Activated T-cell treated with anti-CD3 and anti-CD28 coated beads, Interleukin-2, amount 50 U/mL, for 72 hours (primary cell): Measurements from ENCODE around the gene CUZD1. TPM values are rescaled to one million over a fixed set of nuclear protein-coding genes. Genes with fewer than 3 reads are reported as not detected.

Experiments
- ATAC-seq, 2 donors: fragments of 150-1000 bp; cut with Tn5 transposase; replicated peaks in 1 of 2; 2 replicates each; pipeline ENCODE4 v1.10.0; 2021; ENCODE audit warnings: moderate library complexity in 2 of 2, mild to moderate bottlenecking in 1 of 2
- DNase-seq, 2 donors: peaks; one replicate each; pipeline ENCODE4 v3.0.0; 2021 to 2022; ENCODE audit warnings: mixed read lengths in 1 of 2
- H3K27ac Mint-ChIP-seq: one replicate; pipeline ENCODE4 v1.8.0; 2022; ENCODE audit warnings: mild to moderate bottlenecking, moderate library complexity, mixed read lengths
- H3K27me3 Mint-ChIP-seq: one replicate; pipeline ENCODE4 v1.8.0; 2022; ENCODE audit warnings: low read depth, mixed read lengths
- H3K36me3 Mint-ChIP-seq, 2 donors: one replicate each; pipeline ENCODE4 v1.8.0; 2022; ENCODE audit warnings: mixed read lengths in 2 of 2, mild to moderate bottlenecking in 1 of 2; ENCODE audit not compliant: insufficient read depth in 2 of 2
- H3K4me1 Mint-ChIP-seq: one replicate; pipeline ENCODE4 v1.8.0; 2022; ENCODE audit warnings: low read depth, mixed read lengths
- H3K4me3 Mint-ChIP-seq, 2 donors: one replicate each; pipeline ENCODE4 v1.8.0; 2022; ENCODE audit warnings: mild to moderate bottlenecking in 2 of 2, mixed read lengths in 2 of 2, moderate library complexity in 2 of 2
- H3K9me3 Mint-ChIP-seq, 2 donors: one replicate each; pipeline ENCODE4 v1.8.0; 2022; ENCODE audit warnings: mixed read lengths in 2 of 2
- total RNA-seq, 2 donors: library from RNA; stranded (reverse); gene quantifications; one replicate each; pipeline ENCODE4 v1.2.3, GENCODE V29; 2022

CUZD1 gene
- total RNA-seq, 2 donors from 2014 or later: 1.5 to 1.7 TPM

DNA sequence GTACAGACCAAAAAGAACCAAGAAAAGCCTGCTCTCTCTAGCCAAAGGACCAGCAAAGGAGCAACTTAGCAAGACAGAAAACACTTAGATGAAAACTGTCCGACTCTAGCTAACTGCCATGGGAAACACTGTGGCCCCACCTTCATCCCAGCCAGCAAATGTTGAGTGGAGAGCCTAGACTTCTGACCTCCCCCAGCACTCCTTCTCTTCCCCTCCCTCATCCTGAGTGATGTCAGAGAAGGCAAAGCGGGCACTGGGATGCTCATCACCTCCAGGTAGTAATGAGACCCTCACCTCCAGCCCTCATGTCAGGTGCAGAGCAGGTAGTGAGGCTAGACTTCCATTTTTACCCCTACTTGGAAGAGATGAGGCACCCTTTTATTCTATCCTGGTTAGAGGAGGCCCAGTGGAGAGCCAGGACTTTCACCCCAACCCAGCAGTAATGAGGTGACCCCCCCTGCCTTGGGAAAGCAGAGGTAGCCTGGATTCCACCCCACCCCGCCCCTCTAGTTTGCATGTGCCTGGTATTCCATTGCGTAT, 16.9 kb downstream of the CUZD1 start:
- Mint-ChIP-seq H3K27ac (no peak overlapping the region), H3K9me3 (peaks cover 0 to 4% of the 10 kb centered on the region in 2 donors), H3K4me3 (no peak overlapping the region), H3K4me1 (no peaks in the 10 kb centered on the region), H3K27me3 (peaks cover 23% of the 10 kb centered on the region), H3K36me3 (peaks cover 7 to 12% of the 10 kb centered on the region in 2 donors)
- ATAC-seq (no peak), DNase-seq (no peak)

DNA sequence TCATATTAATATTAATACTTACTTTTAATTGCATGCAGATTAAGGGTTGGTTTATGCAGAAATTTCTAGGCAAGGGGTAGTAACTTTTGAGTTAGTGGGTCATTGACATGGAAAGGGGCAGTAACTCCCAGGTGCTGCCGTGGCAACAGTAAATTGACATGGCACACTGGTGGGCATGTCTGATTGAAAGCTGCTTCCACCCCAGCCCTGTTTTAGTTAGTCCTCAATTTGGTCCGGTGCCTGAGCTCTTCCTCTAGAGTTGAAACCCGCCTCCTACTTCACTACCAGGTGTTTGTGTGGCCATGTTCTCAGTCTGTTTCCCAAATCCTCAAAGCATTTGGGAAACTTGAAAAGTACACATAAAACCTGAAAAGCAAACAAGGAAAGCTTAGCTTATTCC, 18.4 kb downstream of the CUZD1 start:
- DNase-seq (no peak), ATAC-seq (no peak)
- Mint-ChIP-seq H3K27ac (no peak overlapping the region), H3K27me3 (peaks cover 29% of the 10 kb centered on the region), H3K36me3 (peaks cover 7 to 12% of the 10 kb centered on the region in 2 donors), H3K4me3 (no peak overlapping the region), H3K9me3 (peaks cover 0 to 4% of the 10 kb centered on the region in 2 donors), H3K4me1 (no peaks in the 10 kb centered on the region)

DNA sequence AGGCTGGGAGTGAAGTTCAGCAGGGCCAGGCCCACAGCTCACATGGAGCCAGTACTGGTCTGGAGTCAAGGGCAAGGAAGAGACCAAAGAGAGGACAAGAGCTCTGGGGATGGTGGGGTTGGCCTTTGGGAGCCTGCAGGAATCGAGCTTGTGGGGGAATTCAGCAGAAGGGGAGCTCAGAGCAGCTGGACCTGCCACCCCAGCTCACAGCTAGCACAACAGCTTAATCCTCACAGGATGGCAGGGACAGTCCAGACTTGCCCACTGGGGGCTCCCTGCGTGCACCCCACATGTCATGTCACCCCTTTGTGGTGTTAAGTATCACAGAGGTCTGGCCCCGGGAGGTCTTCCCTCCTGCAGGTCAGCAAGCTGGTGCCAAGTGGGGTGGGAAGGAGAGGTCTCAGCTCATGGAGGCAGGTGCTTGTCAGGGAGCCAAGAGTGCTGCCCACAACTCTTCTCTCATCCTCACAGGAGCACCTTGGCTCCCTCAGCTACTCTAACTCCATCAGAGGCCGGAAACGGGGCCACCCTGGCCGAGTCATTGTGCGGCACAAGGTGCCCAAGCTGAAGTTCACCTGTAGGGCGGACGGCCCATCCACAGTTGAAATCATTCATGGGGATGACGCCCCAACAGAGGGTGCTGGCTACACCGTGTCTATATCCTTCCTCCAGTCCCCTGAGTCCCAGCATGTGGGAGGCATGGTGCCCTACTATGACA, 22.5 kb downstream of the CUZD1 start:
- peaks cover 38% of the 10 kb centered on the region for H3K27me3 Mint-ChIP-seq
- peaks cover 0 to 2% of the 10 kb centered on the region in 2 donors for H3K36me3 Mint-ChIP-seq
- ATAC-seq: no peak
- no peak for DNase-seq
- no peaks in the 10 kb centered on the region for H3K9me3 Mint-ChIP-seq
- H3K4me1 Mint-ChIP-seq: no peaks in the 10 kb centered on the region
- H3K27ac Mint-ChIP-seq: no peak overlapping the region
- no peak overlapping the region for H3K4me3 Mint-ChIP-seq

DNA sequence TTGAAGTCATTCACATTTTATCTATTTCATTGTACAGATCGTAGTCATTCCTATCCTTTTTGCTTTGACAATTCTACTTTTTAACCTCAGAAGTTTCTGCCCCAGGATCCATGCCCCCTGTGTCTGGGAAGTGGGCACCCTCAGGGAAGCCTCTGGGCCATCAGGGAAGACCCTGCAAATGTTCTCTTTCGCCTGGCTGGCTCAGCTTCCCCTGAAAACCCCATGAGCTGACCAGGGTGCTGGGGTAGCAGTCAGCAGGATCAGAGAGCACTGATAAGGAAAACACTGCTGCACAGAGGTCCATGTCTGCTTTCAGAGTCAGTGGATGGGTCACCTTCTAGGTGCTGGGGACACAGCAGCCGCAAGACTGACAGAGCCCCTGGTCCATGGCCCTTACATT, 23.8 kb downstream of the CUZD1 start:
- no peak overlapping the region for H3K4me3 Mint-ChIP-seq
- ATAC-seq: no peak
- DNase-seq: no peak
- H3K27me3 Mint-ChIP-seq: peaks cover 46% of the 10 kb centered on the region
- H3K27ac Mint-ChIP-seq: no peak overlapping the region
- H3K9me3 Mint-ChIP-seq: no peaks in the 10 kb centered on the region
- H3K4me1 Mint-ChIP-seq: no peaks in the 10 kb centered on the region
- H3K36me3 Mint-ChIP-seq: peaks cover 0 to 2% of the 10 kb centered on the region in 2 donors

DNA sequence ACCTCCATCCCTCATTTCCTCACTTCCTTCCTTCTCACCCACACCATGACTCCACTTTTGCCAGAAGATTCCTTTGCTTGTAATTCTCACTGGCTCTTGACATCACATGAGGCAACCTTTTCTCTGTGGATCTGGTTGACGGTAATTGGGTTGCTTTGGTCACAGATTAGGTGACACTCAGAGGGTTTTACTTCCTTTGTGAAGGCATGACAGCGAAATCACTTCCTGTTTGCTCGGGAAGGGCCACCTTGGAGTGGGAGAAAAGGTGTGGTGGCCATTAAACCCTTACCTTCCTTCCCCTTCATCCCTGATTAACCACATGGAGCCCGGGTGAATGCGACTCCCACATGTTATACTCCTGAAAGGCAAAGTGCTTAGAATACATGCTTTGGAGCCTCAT, 30.2 kb downstream of the CUZD1 start:
- DNase-seq (no peak), ATAC-seq (no peak)
- Mint-ChIP-seq H3K27me3 (peaks cover 40% of the 10 kb centered on the region), H3K27ac (no peak overlapping the region), H3K9me3 (no peaks in the 10 kb centered on the region), H3K4me1 (no peaks in the 10 kb centered on the region), H3K4me3 (no peak overlapping the region), H3K36me3 (peaks cover 0 to 2% of the 10 kb centered on the region in 2 donors)

DNA sequence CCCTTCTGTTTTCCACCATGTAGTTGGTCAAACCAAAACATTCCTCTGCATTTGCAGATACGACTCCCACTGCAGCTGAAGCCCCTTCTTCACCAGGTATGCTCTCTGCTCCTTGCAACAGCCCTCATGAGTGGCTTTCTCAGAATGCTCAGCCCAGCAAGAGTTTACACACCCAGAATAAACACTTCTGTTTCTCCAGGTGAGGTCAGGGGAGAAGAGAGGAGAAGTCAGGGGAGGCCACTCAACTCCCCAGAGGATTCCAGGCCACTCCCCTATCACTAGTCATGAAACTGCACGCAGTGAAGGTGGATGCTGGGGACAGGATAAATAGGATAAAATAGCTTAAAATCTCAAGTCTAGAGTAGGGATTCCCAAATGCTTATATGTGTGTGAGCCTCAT, 31.2 kb downstream of the CUZD1 start:
- peaks cover 40% of the 10 kb centered on the region for H3K27me3 Mint-ChIP-seq
- no peak for DNase-seq
- no peak for ATAC-seq

DNA sequence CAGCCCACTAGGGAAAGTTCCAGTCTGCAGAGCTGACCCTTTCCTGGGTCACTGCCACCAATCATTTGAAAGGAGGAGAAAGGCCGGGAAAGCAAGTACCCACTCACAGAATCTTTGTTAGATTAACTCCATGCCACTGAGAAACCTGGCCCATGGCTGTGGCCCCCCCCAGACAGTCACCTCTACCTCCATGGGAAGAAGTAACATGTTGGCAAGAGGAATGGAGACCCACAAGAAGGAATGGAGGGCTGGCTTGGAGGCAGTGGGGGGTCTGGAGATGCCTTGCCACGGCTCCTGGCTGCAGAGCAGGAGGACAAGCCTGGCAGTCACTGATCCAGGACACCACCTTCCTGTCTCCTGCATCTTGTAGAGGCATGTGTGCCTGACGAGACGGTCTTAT, 32.9 kb downstream of the CUZD1 start:
- Mint-ChIP-seq H3K4me1 (no peaks in the 10 kb centered on the region), H3K27ac (no peak overlapping the region), H3K4me3 (no peak overlapping the region), H3K27me3 (peaks cover 30% of the 10 kb centered on the region), H3K36me3 (no peaks in the 10 kb centered on the region), H3K9me3 (no peaks in the 10 kb centered on the region)
- ATAC-seq: no peak
- no peak for DNase-seq

More for the DNA sequence above, 31.2 kb downstream of the CUZD1 start:
- Mint-ChIP-seq H3K4me1 (no peaks in the 10 kb centered on the region), H3K4me3 (no peak overlapping the region), H3K9me3 (no peaks in the 10 kb centered on the region), H3K27ac (no peak overlapping the region), H3K36me3 (peaks cover 0 to 2% of the 10 kb centered on the region in 2 donors)

DNA sequence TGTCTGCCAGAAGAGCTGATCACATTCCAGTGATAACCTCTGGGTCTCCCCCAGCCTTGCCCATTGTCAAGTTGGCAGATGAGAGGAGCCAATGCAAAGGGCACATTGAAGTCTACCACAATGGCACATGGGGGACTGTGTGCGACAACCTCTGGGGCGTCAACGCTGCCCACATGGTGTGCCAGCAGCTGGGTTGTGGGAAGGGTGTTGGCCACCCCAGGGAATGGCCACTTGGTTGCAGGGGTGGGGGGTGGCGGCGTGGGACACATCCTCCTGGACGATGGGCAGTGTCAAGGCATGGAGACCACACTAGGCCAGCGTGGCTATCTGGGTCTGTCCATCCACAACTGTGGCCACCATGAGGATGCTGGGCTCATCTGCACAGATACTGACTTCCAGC, 43.4 kb downstream of the CUZD1 start:
- ATAC-seq (no peak), DNase-seq (no peak)
- peaks cover 10% of the 10 kb centered on the region for H3K27me3 Mint-ChIP-seq
- no peaks in the 10 kb centered on the region for H3K36me3 Mint-ChIP-seq
- no peaks in the 10 kb centered on the region for H3K4me1 Mint-ChIP-seq
- H3K27ac Mint-ChIP-seq: no peak overlapping the region
- H3K4me3 Mint-ChIP-seq: no peak overlapping the region
- no peaks in the 10 kb centered on the region for H3K9me3 Mint-ChIP-seq

DNA sequence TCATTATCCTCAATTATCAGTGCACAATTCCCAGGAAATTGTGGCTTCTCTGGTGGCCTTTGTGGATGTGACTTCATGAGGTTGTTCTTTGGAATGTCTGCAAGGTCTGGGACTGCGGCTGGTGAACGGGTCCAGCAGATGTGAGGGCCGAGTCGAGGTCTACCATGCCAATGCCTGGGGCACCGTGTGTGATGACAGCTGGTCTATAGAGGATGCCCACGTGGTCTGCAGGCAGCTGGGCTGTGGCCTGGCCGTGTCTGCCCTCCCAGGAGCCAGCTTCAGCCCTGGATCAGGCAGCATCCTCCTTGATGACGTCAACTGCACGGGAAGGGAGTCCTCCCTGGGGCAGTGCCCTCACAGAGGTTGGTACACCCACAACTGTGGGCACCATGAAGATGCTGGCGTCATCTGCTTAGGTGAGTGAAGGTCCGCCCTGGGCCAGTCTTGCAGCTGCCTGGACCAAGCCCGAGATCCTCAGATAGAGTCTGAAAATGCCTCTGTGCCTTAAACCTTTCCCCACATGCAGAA, 46.9 kb downstream of the CUZD1 start:
- H3K4me3 Mint-ChIP-seq: no peak overlapping the region
- ATAC-seq: no peak
- DNase-seq: no peak
- H3K36me3 Mint-ChIP-seq: no peaks in the 10 kb centered on the region
- H3K27me3 Mint-ChIP-seq: peaks cover 24% of the 10 kb centered on the region
- H3K4me1 Mint-ChIP-seq: no peaks in the 10 kb centered on the region
- H3K9me3 Mint-ChIP-seq: no peaks in the 10 kb centered on the region
- no peak overlapping the region for H3K27ac Mint-ChIP-seq

DNA sequence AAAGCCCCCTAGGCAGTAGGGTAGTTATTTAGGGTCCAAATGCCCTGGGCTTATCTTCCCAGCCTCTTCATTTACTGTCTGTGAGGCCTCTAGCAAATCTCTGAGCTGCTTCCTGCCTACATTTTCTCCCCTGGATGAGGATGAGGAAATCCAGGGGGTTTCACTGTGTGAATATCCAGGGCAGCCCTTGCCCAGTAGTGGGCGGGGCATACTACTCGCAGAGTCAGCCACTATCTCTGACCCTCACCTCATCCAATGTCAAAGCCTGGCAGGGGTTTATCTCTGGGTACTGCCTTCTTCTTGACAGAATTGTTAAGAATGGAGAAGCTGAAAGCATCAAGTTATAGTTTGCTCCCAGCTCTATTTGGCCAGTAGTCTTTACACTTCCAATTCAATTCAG, 48.9 kb downstream of the CUZD1 start:
- H3K36me3 Mint-ChIP-seq: no peaks in the 10 kb centered on the region
- no peak for DNase-seq
- no peak overlapping the region for H3K4me3 Mint-ChIP-seq
- peaks cover 38% of the 10 kb centered on the region for H3K27me3 Mint-ChIP-seq
- no peaks in the 10 kb centered on the region for H3K9me3 Mint-ChIP-seq
- no peak for ATAC-seq
- H3K27ac Mint-ChIP-seq: no peak overlapping the region
- H3K4me1 Mint-ChIP-seq: no peaks in the 10 kb centered on the region

DNA sequence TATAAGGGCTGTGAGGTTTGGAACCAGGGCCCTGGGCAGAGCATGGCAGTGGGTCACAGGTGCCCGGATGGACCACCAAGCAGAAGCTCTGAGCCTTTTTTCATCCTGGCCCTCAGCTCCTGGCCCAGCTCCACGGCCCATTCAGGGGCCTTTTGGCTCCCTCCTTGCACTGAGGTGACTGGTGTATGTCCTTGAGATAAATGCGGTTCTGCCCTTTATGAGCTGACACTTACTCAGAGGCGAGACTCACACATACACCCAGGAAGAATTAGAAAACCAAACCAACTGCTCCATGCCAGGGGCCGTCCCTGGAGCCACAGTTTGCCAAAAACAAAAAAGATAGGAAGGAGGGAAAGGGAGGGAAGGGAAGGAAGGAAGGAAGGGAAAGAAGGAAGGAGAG, 49.7 kb downstream of the CUZD1 start:
- H3K27me3 Mint-ChIP-seq: peaks cover 38% of the 10 kb centered on the region
- H3K27ac Mint-ChIP-seq: no peak overlapping the region
- no peaks in the 10 kb centered on the region for H3K9me3 Mint-ChIP-seq
- no peak overlapping the region for H3K4me3 Mint-ChIP-seq
- ATAC-seq: no peak
- H3K4me1 Mint-ChIP-seq: no peaks in the 10 kb centered on the region
- no peak for DNase-seq
- no peaks in the 10 kb centered on the region for H3K36me3 Mint-ChIP-seq

DNA sequence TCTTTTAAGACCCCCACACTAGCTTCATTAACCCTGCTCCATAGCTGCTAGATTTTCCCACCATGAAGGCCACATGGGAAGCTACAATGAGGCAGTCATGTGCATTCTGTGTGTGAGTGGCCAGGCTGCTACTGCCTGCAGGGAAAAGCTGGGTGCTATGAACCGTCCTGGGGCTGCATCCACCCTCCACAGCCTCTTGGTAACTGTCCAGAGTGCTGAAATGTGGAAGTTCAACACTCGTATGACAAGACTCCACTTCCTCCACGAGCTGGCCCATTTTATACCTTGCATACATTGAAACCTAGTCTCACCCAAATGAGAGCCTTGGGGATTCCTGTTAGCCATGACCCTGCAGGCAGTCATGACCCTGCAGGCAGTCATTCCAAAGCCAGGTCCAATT, 59.4 kb downstream of the CUZD1 start:
- ATAC-seq: no peak
- Mint-ChIP-seq H3K9me3 (peaks cover 0 to 4% of the 10 kb centered on the region in 2 donors), H3K4me1 (no peaks in the 10 kb centered on the region), H3K27ac (no peak overlapping the region), H3K27me3 (peaks cover 9% of the 10 kb centered on the region), H3K36me3 (no peaks in the 10 kb centered on the region), H3K4me3 (no peak overlapping the region)
- DNase-seq: no peak

DNA sequence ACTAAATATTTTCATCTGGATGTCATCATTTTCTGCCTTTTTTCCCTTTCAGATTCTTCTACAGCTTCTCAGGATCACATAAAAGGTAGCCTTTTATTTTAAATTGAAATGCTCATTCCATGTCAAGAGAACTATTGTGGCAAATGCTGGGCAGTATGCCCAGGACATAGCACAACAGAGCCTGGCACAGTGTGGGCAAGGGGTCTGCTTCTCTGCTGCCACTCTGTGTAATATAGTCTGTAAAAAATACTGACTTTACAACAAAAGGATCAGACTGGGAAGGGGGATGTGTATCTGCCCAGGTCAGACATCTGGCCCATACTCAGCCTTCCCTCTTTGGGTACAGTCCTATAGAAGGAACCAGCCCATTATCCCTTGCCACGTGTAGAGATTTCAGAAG, 62.7 kb downstream of the CUZD1 start:
- H3K4me3 Mint-ChIP-seq: no peak overlapping the region
- ATAC-seq (no peak), DNase-seq (no peak)
- H3K27me3 Mint-ChIP-seq: peaks cover 9% of the 10 kb centered on the region
- no peaks in the 10 kb centered on the region for H3K36me3 Mint-ChIP-seq
- peaks cover 0 to 4% of the 10 kb centered on the region in 2 donors for H3K9me3 Mint-ChIP-seq
- H3K27ac Mint-ChIP-seq: no peak overlapping the region
- H3K4me1 Mint-ChIP-seq: no peaks in the 10 kb centered on the region
